HG03025 (cell line): ENCODE data around the gene OBSL1.

ENCODE experiments used
- ATAC-seq: cut with Tn5 transposase; IDR thresholded peaks from one replicate; pipeline ENCODE4 v1.9.1; 2021; ENCODE audit warnings: mild to moderate bottlenecking, moderate library complexity; ENCODE audit not compliant: unreplicated experiment, low FRiP score

Gene OBSL1

DNA sequence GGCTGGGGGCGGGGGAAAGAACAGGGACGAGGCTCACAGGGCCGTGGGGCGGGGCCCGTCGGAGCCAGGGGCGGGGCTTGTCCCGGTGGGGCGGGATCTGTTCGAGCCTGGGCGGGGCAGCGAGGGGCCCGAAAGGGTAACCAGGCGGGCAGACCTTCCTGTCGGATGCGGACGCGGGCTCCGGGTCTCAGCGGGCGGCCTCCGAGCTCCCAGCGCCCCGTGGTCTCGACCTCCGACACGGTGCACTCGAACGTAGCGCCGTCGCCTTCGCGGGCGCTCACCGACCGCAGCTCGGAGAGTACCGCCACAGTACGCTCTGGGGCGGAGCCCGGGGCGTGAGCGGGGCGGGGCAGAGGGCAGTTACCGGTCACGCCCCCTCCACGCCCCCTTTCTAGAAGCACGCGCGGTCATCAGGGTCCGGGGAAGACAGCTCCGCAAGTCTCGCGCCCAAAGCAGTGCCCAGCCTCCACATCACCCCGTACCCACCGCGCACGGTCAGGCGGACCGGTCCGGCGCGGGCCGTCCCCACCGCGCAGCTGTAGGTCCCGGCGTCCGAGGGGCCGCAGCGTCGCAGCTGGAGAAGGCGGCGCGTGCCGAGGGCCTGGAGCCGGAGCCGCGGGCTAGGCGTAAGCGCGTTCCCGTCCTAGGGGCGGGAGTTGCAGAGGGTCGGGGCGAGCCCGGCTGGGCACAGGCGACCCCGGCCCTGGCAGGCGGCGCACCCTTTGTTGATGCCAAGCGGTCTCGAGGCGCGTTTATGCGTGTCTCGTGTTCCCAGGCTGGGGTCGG lies 18.8 kb downstream of the OBSL1 start:
- peak; percentile 78 for ATAC-seq

DNA sequence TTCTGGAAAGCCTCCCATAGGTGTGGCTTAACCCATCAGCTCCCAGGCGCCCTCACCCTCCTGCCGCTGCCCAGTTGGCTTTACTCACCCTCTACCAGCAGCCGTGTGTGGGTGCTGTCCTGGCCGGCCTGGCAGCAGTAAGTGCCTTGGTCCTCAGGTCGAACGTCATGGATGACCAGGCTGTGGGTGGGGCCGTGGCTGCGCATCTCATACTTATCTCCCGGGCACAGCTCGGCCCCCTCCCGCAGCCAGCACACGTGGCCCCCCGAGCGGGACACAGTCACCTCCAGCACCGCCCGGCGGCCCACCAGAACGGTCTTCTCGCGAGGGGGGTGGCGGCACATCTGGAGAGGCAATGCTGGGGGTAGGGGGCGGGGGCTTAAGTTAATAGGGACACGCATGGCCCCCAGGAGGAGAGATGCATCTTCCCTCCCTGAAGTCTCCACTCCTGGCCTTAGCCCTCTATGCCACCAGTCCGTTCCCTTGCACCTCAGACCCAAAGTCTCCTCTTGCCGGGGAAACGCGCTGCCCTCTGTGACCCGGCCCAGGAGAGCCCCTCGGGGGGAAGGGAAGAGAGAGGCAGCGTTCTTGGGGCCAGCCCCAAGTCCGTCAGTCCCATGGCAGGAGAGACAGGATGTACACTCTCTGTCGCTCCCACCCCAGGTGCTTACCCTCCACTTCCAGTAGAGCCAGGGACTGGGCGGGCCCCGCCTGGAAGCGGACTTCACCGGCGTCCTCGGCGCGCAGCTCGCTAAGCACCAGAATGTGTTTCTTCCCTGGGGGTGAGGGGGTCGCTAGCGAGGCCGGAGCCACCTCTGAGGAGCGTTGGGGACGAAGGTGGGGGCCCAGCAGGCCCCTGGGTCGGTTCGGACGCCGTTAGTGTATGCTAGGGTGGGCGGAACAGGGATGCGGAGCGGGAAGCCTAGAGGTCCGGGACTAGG lies 19.6 kb downstream of the OBSL1 start:
- ATAC-seq, result peak; percentile 20

DNA sequence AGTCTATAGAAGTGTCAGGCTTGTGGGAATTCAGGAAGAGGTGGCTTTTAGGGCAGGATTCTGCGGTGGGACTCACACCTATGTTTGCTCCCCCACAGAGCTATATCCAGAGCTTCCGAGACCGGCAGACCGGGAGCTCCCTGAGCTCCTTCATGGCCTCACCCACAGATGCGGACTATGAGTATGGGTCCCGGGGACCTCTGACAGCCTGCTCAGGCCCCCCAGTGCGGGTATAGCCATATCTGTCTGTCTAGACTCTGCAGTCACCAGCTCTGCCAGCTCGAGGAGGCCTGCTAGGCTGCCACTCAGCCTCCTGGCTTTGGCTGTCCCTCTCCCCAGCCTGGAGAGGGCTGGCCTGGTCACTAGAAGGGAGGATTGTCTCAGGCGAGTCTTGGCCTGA lies 21.7 kb downstream of the OBSL1 start:
- ATAC-seq, result no peak

DNA sequence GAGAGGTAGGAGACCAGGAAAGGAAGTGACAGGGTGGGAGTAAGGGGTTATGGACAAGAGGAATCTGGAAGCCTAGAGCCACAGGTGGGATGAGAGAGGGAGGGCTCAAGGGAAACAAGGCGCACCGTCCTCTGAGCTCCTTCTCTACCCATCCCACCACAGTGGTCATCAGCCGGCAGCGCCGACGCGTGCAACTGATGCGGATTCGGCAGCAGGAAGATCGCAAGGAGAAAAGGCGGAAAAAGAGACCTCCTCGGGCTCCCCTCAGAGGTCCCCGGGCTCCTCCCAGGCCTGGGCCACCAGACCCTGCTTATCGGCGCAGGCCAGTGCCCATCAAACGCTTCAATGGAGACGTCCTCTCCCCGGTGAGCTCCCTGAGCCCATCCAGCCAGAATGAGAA lies 22.3 kb downstream of the OBSL1 start:
- ATAC-seq, result no peak

DNA sequence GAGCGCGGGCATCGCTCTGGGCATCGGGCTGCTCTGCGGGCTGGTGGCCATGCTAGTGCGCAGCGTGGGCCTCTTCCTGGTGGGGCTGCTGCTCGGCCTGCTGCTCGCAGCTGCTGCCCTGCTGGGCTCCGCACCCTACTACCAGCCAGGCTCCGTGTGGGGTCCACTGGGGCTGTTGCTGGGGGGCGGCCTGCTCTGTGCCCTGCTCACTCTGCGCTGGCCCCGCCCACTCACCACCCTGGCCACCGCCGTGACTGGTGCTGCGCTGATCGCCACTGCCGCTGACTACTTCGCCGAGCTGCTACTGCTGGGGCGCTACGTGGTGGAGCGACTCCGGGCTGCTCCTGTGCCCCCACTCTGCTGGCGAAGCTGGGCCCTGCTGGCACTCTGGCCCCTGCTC lies 23.7 kb downstream of the OBSL1 start:
- no peak for ATAC-seq

DNA sequence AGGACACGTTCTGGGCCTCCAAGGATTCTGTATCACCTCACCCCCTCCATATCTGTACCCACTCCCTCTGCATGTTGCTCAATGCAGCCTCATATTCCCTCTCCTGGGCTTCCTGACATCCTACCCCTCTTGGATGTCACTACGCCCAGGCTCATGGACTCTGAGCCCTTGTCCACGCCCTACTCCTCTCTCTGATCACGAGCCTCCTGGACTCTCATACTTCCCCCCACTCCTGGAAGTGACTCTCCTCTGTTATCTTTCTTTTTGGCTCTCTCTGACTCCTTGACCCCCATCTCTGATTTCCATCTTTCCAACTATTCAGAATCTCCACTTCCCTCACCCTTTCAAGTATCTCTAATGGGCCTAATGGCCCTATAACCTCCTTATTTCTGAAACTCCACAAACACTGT lies 25.4 kb downstream of the OBSL1 start:
- ATAC-seq, result no peak

DNA sequence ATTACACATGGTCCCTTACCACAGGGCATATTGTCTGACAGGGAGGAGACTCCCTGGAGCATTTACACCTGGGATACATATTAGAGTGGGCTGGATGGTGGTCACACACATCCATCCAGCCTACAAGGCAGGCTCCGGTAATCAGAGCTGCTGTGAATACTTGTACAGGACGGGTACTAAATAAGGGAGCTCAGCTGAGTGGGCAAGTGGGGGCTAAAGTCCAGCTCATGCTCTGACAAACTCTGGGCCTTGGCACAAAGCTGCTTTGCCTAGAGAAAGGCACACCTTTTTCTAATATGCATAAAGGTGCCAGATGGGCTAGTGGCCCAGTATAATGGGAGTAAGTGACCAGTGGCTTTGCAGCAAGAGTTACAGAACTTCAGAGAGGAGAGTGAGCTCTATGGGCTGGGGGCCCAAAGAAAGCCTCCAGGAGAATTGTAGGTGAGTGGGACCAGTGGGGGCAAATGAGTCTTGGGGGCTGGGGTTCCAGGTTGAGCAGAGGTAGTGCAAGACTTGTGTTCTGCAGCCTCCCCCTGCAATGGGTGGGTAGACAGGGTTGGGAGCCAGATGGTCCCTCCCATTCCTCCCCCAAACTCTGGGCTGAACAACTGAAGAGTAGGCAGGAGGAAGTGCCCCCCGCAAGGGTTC lies 25.9 kb downstream of the OBSL1 start:
- ATAC-seq, result no peak

DNA sequence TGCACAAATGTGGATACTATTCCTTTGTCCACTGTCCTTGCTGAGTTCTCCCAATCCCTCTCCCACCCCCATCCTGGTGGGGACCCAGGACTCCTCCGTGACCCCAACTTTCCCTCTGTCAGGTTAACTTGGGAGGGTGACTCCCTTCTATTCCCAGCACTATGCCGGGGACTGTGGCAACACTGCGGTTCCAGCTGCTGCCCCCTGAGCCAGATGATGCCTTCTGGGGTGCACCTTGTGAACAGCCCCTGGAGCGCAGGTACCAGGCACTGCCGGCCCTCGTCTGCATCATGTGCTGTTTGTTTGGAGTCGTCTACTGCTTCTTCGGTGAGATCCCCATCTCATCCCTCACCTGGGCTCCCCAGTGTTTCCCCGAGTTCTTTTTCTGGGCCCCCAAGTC lies 26.8 kb downstream of the OBSL1 start:
- ATAC-seq, result no peak

DNA sequence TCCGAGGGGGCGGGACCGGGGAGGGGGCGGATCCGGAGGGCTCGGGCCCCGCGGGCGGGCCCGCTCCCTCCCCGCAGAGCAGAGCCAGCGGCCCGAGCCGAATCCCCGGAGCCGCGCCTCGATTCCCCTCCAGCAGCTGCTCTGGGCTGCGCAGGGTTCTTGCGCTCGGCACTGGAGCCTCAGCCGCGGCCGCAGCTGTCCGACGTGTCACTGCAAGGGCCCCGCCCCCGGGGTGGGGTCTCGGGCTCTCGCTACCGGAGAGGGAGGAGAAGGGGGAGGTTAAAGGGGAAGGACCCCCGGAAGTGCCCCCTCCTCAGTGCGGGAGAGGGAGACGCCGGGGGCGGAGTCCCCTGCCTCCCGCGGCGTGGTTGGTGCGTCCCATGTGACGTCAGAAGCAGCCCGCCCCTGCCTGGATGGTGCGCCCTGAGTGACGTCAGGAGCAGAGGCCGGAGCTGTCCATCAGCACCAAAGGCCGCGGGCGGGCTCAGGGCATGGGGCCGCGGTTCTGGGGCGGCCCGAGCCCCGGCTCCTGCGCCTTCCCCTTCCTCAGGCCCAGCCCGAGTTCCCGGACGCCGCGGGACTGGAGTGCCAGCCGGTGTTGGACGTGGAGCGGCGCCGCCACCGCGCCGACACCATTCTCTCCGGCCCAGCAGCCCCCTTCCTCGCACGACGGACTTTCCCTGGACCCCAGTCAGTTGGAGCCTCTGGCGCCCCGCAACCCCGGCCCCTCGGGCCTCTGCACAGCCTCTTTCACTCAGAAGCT lies 27.6 kb downstream of the OBSL1 start, which contains the start of the genes CHPF and TMEM198:
CHPF (minus strand) TSS at position 214 of the 763 bp plus-strand sequence. CDS start 271 bp downstream, outside the sequence.
TMEM198 (plus strand) TSS at position 433 of the 763 bp plus-strand sequence. CDS start 700 bp downstream, outside the sequence.
- ATAC-seq, result peak; percentile 77

DNA sequence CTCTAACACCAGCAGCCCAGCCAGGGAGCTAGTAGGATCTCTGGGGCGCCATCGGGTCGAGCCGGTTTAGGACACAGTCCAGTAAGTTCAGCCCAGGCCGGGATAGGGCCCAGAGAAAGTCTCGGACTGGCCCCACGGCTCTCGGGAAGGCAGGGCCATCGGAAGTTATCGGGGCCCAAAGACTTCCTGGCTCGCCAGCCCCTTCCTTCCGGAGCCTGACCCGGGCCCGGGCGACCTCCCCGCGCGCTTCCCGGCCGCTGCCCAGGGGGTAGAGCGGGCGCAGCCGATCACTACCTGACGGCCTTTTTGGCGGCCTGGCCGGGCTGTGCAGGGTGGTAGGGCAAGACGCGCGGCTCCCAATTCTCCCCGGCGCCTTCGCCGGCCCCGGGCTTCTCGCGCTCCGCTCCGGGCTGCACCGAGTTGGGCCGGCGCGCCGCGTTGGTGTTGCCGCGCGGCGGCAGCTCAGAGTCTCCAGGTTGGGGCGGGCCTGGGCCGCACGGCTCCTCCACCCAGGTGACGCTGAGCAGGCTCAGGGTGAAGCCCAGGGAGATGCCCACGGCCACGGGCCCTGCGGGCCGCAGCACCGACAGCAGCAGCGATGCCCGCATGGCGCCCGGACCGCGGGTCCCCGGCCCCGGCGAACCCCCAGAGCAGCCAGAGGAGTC lies 28.3 kb downstream of the OBSL1 start:
- peak; percentile 39 for ATAC-seq

DNA sequence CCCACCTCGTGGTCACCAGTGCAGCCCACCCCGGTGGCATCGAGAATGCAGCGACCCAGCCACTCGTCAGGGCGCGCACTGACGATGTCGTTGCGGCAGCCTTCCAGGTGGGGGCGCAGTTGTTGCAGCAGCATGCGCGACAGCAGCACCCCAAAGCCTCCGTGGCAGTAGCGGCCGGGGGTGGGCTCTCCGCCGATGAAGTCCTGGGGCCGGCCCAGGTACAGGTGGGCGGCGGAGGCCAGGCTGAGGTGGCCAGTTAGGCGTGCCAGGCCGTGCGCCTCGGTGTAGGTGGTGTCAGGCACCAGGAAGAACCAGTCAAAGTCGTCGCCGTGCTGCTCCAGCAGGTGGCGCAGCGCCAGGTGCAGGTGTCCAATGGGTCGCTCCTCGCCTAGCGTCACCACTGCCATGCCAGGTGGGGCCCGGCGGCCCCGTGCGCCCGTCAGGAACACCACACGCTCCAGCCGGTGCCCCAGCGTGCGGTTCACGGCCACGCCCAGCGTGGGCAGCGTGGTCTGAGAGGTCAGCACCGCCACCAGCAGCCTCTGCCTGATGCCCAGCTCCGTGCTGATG lies 29.6 kb downstream of the OBSL1 start:
- ATAC-seq, result peak; percentile 45

DNA sequence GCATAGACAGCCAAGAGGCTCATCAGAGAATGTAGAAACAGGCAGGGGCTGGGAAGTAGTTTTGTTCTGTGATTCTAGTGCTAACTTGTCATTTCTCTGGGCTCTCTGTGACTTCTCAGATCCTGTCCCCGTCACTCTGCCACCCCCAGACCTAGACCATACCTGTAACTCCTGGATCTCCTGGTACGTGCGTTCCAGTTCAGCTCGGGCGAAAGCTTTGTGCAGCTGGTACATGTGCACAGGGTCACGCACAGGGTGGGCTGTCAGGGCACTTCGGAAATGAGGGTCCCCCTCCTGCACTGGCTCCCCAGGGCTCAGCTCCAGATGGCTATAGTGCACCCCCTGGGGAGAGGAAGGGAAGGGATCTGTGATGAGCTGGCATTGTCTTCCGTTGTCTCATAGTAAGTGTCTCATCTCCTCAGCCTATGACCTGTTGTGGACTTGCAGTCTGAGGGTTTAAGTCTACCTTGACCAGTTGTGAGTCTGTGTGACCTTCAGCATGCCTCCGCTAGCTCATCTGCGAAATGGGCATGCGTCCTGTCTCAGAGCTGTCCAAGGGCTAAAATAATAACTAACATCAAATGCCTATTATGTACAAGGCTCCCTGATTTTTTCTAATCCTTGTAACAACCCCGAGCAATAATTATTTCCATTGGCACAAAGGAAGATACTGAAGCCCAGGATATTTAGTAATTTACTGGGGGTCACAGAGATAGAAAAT lies 30.4 kb downstream of the OBSL1 start:
- ATAC-seq, result no peak

DNA sequence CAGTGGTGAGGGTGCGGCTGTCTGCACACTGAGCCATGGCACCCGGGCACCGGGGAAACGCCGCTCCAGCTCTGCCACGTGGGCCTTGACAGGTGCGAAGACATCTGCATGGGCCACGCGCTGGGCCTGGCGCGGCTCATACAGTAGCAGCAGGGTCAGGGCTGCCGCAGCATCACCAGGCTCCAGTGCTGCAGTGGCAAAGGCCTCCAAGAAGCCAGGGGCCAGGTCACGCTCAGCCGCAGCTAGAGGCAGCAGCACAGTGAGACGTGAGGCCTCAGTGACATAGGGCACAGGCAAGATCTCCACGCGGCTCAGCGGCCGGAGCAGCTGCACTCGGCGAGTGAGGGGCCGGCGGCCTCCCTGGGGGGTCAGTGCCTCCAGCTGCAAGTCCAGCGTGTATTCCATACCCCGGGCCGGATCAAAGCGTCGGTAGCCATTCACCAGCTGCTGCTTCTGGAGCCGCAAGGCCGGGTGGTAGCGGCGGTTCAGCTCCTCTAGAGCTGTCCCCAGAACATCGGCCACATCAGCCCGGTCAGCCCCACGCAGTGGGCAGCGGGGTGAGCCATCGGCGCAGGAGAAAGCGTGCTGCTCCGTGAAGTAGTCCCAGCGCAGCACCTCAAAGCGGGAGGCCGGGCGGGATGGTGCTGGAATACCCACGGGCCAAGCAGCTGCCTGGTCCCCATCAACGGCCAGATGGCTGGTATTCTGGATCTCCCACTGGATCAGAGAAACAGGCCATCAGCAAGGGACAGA lies 31.2 kb downstream of the OBSL1 start:
- ATAC-seq, result no peak

DNA sequence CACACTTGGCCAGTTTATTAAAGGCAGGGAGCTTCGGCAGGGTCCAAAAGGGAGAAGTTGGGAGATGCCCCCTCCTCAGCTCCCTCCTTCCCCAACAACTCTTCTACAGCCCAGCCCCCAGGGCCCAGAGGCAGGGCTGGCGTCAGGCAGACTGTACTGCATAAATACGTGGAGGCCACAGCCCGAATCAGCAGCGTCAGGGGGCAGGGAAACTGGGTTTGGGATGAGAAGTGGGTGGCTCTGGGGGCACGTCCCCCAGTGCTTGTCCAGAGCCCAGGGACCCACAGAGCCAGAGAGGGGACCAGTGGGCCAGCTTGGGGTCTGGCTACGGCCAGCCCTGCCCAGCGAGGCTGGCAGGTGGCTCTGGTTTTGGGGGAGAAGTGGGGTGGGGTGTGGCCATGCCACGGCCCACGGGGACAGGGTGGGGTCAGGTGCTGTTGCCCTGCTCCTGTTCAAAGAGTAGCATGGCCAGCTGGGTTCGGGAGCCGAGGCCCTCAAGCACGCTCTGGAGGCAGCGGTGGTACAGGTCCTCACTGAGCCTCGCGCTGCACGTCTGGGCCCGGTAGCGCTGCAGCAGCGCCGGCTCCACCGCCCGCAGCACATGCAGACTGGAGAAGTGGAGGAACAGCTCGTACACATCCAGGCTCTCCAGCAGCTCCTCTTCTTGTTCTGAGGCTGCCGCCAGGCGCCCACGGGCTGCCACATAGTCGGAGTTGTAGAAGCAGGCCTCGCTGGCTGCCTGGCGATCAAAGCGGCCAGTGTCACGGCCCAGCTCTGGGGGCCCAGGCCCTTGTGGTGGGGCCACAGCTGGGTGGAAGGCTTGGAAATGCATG lies 32.2 kb downstream of the OBSL1 start:
- ATAC-seq, result no peak

DNA sequence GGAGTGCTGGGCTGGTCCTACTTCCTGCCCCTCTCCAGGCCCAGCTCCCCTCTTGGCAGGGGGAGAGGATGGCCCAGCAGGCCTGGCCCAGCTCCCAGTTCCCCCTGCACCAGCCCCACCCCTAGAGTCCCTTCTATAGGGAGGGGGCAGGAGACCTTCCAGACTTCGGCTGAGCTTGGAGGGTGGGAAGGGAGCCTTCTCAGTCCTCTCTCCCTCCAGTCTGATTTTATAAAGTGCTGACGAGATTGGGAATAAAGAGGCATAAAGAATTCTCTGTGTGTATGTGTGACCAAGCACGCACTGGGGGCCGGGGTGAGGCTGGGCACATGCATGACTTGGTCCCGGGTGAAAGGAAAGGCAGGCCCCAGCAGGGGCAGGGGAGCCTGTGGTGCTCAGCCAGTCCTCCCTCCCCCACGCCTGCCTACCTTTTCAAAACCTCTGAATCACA lies 32.8 kb downstream of the OBSL1 start:
- no peak for ATAC-seq

DNA sequence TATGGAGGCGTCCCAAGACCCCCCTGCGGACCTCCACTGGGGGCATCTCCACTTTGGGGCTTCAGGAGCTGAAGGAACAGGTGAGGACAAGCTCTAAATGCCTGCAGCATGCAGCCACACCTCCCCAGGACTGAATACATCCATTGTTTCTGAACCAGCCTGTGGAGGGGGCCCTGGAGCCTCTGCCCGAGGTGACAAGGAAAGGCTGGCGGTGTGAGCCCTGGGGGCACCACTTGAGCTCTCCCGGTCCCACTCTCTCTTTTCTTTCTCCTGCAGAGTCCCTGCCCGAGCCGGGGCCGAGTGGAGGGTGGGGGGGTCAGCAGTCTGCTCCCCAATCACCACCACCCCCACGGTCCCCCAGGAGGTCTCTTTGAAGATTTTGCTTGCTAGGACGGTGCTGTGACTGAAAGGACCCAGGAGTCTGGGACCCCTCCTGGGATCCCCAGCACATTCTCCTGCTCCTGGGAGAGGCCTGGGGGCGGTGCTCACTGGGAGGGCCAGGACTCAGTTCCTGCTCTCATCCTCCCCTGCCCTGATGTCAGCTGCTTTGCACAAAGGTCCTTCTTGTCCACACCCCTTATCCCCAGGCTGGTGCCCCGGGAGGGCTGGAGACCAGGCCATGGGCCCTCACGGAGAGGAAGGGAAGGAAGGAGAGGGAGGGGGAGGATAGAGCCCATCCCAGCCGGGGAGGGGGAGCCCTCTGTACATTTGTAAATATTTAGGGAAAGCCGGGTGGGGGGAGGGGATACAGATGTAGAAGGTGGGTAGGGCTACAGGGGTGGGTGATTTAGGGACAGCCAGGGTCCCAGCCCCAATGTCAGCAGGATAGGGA lies 33.5 kb downstream of the OBSL1 start:
- ATAC-seq, result no peak
